OCI-LY7 (cell line): ENCODE measurements around the gene BEND5. TPM values are rescaled to one million over a fixed set of nuclear protein-coding genes. Genes with fewer than 3 reads are reported as not detected.

Experiments used
- BruUV-seq: library from RNA; stranded (reverse); fragments of 400-500 nt; replicated peaks from 2 replicates; lab custom pipeline; 2021; lab: Mats Ljungman, UMichigan
- CTCF ChIA-PET: fragments of 300-600 bp; sonication (Branson Sonifier 250); formaldehyde crosslinking; loops from one replicate; lab custom pipeline; 2022; ENCODE audit warnings: antibody characterized with exemption; ENCODE audit not compliant: unreplicated experiment; lab: Charles Lee
- POLR2A ChIA-PET: fragments of 300-600 bp; sonication (Branson Sonifier 250); formaldehyde crosslinking; loops from one replicate; lab custom pipeline; 2022; ENCODE audit warnings: antibody characterized with exemption; lab: Charles Lee
- DNase-seq: peaks from one replicate; pipeline ENCODE4 v3.0.0-alpha.2; 2015; ENCODE audit warnings: low spot score
- H2AFZ ChIP-seq: fragments of 200-600 bp; sonication (generic), shearing (Covaris generic); 2 replicates; pipeline ENCODE4 v1.6.1; 2014; ENCODE audit warnings: mild to moderate bottlenecking, antibody characterized with exemption, low read length, moderate library complexity
- H3K27ac ChIP-seq: fragments of 200-600 bp; sonication (generic); 2 replicates; pipeline ENCODE4 v1.5.1; 2014; ENCODE audit warnings: mixed run types, low read depth, mild to moderate bottlenecking, moderate library complexity, low read length, inconsistent platforms; ENCODE audit not compliant: poor library complexity, severe bottlenecking
- H3K36me3 ChIP-seq: fragments of 200-600 bp; sonication (generic); 2 replicates; pipeline ENCODE4 v1.6.1; 2014; ENCODE audit warnings: mild to moderate bottlenecking, antibody characterized with exemption, low read length, moderate library complexity, mixed read lengths; ENCODE audit not compliant: insufficient read depth
- H3K4me1 ChIP-seq: fragments of 200-600 bp; sonication (generic); 2 replicates; pipeline ENCODE4 v1.5.1; 2014; ENCODE audit warnings: mild to moderate bottlenecking, low read length; ENCODE audit not compliant: insufficient read depth, poor library complexity, severe bottlenecking
- H3K4me2 ChIP-seq: fragments of 200-600 bp; sonication (generic); 2 replicates; pipeline ENCODE4 v1.6.1; 2014; ENCODE audit warnings: mild to moderate bottlenecking, low read length
- H3K4me3 ChIP-seq: fragments of 200-600 bp; sonication (generic); 2 replicates; pipeline ENCODE4 v1.5.1; 2014; ENCODE audit warnings: mild to moderate bottlenecking, low read depth, low read length; ENCODE audit not compliant: poor library complexity, severe bottlenecking
- H3K79me2 ChIP-seq: fragments of 200-600 bp; sonication (generic); 2 replicates; pipeline ENCODE4 v1.6.1; 2016; ENCODE audit warnings: low read depth, mild to moderate bottlenecking, low read length, moderate library complexity, mixed read lengths; ENCODE audit not compliant: insufficient read depth
- H3K9me2 ChIP-seq: fragments of 200-600 bp; sonication (generic); 2 replicates; pipeline ENCODE4 v1.6.1; 2016; ENCODE audit warnings: mild to moderate bottlenecking, low read length, mixed read lengths; ENCODE audit not compliant: insufficient read depth
- H3K9me3 ChIP-seq: fragments of 200-600 bp; sonication (generic); 2 replicates; pipeline ENCODE4 v1.6.1; 2014; ENCODE audit warnings: mild to moderate bottlenecking, mixed run types, low read length, mixed read lengths
- H4K20me1 ChIP-seq: fragments of 200-600 bp; sonication (generic); 2 replicates; pipeline ENCODE4 v1.6.1; 2014; ENCODE audit warnings: mild to moderate bottlenecking, antibody characterized with exemption, low read length, moderate library complexity, mixed read lengths; ENCODE audit not compliant: insufficient read depth
- CTCF ChIP-seq: fragments of 200-600 bp; sonication (generic); conservative IDR thresholded peaks from 2 replicates; pipeline ENCODE4 v1.5.1; 2014; ENCODE audit warnings: mild to moderate bottlenecking, antibody characterized with exemption, low read length, moderate library complexity, mixed read lengths
- EZH2phosphoT487 ChIP-seq: fragments of 200-600 bp; sonication (generic); IDR thresholded peaks from 2 replicates; pipeline ENCODE4 v1.6.1; 2018; ENCODE audit warnings: low read depth, borderline replicate concordance, mild to moderate bottlenecking, mixed run types, antibody characterized with exemption, low read length, moderate library complexity, mixed read lengths
- intact Hi-C: fragments of 100-400 bp; cut with micrococcal nuclease; formaldehyde crosslinking; loops from one replicate; pipeline ENCODE4 v1.10.0; 2022; ENCODE audit not compliant: unreplicated experiment
- total RNA-seq, 2 experiments: library from RNA; depleted of rRNA in 1 of 2; stranded (reverse); fragments of >200 nt in 1 of 2; shearing (Covaris generic) in 1 of 2; gene quantifications; 2 replicates each; pipeline ENCODE4 v1.2.3, GENCODE V29; 2014 to 2022

The BEND5 gene
- total RNA-seq, 2 experiments from 2014 or later: not detected

DNA sequence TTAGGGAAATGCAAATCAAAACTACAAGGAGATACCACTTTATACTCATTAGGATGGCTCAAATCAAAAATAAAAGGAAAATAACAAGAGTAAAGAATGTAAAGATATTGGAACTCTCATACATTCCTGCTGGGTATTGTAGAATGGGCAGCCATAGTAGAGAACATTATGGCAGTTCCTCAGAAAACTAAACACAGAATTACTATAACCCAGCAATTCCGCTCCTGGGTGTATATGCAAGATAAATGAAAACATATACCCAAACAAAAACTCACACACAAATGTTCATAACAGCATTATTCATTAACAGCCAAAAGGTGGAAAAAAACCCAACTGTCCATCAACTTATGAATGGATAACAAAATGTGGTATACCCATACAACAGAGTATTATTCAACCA, 11.4 kb downstream of the BEND5 start:
- TF ChIP-seq CTCF (no peak), EZH2phosphoT487 (no peak)
- no peaks in the 10 kb centered on the region for H3K9me3 ChIP-seq
- no peak for DNase-seq
- H3K79me2 ChIP-seq: no peaks in the 10 kb centered on the region
- H3K4me2 ChIP-seq: no peak overlapping the region
- no peak overlapping the region for H3K4me3 ChIP-seq
- CTCF ChIA-PET: no interaction called here
- H4K20me1 ChIP-seq: no peaks in the 10 kb centered on the region
- H3K4me1 ChIP-seq: peaks cover 29% of the 10 kb centered on the region
- BruUV-seq: no TSS peak
- no peaks in the 10 kb centered on the region for H3K36me3 ChIP-seq
- POLR2A ChIA-PET: no interaction called here
- H3K9me2 ChIP-seq: no peaks in the 10 kb centered on the region
- no peak overlapping the region for H3K27ac ChIP-seq
- intact Hi-C loops: no loop called here
- H2AFZ ChIP-seq: no peak overlapping the region

DNA sequence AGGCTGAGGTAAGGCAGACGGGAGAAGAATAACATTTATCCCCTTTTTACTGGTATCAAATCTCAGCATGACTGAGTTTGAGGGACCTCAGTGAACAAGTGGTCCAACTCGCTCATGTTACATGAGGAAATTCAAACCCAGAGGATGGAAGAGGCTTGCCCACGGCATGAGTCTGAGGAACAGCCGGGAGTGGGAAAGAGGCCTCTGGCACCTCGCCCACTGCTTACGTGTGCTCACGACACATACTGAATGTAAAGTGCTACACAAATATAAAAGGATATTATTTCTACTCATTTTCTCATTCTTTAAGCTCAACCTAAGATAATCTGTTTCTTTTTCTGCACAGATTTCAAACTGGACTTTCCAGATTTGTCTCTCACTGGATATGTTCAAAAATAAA, 14.7 kb downstream of the BEND5 start:
- POLR2A ChIA-PET: no interaction called here
- no peaks in the 10 kb centered on the region for H3K9me2 ChIP-seq
- CTCF ChIA-PET: no interaction called here
- H3K9me3 ChIP-seq: no peaks in the 10 kb centered on the region
- intact Hi-C loops: no loop called here
- no peak overlapping the region for H3K4me2 ChIP-seq
- peaks cover 8% of the 10 kb centered on the region for H3K4me1 ChIP-seq
- H3K36me3 ChIP-seq: no peaks in the 10 kb centered on the region
- BruUV-seq: no TSS peak
- H3K79me2 ChIP-seq: no peaks in the 10 kb centered on the region
- H3K27ac ChIP-seq: no peak overlapping the region
- no peak for DNase-seq
- no peak for TF ChIP-seq CTCF
- TF ChIP-seq EZH2phosphoT487: no peak
- no peak overlapping the region for H2AFZ ChIP-seq
- no peak overlapping the region for H3K4me3 ChIP-seq
- H4K20me1 ChIP-seq: no peaks in the 10 kb centered on the region

- TF ChIP-seq EZH2phosphoT487 (no peak), CTCF (no peak)
- no peaks in the 10 kb centered on the region for H3K79me2 ChIP-seq
- no TSS peak for BruUV-seq
- no peaks in the 10 kb centered on the region for H3K36me3 ChIP-seq
- DNase-seq: no peak
- no peak overlapping the region for H3K4me3 ChIP-seq
- no peaks in the 10 kb centered on the region for H3K9me3 ChIP-seq
- peaks cover 8% of the 10 kb centered on the region for H3K4me1 ChIP-seq
- no peaks in the 10 kb centered on the region for H4K20me1 ChIP-seq
- intact Hi-C loops: no loop called here
- H2AFZ ChIP-seq: peak overlapping the region; percentile 67; the same call in 1 of the 2 replicates
- POLR2A ChIA-PET: interaction anchor here (1.4 kb wide), 1 partner anchor 13 kb away, joined by 3 read pairs; no protein-coding TSS in a partner anchor
- H3K9me2 ChIP-seq: no peaks in the 10 kb centered on the region
- H3K4me2 ChIP-seq: no peak overlapping the region
- no peak overlapping the region for H3K27ac ChIP-seq
- CTCF ChIA-PET: no interaction called here
These were observed 15.3 kb downstream of the BEND5 start for GRCh38 chr1:48761411-48761810.
